NCI-H2081 (cell line): ENCODE results near the gene NOP16.

Experiments
- DNase-seq, 2 experiments: peaks; one replicate each; lab custom pipeline; 2025; lab: John Stamatoyannopoulos, UW

NOP16 gene, protein sequence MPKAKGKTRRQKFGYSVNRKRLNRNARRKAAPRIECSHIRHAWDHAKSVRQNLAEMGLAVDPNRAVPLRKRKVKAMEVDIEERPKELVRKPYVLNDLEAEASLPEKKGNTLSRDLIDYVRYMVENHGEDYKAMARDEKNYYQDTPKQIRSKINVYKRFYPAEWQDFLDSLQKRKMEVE

GRCh38 chr5:176388444-176389134 is at the start of gene NOP16, which contains the start of gene HIGD2A:
Gene NOP16 (minus strand): TSS chr5:176388598. CDS start chr5:176388539, 59 bp downstream.
Gene HIGD2A (plus strand): TSS chr5:176388751. CDS start chr5:176388820, 69 bp downstream.
- DNase-seq = peak; percentile 98 to 99

DNA sequence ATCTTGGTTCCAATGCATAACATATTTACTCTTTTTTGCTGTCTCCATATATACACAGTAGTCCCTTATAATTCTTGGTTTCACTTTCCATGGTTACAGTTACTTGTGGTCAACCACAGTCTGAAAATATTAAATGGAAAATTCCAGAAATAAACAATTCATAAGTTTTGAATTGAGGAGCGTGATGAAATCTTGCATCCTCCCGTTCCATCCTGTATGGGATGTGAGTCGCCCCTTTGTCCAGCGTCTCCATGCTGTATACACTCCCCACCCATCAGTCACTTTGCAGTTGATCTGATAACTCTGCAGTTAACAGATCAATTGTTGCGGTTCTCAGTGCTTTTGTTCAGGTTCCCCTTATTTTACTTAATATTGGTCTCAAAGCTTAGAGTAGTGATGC is 48.3 kb upstream of the NOP16 start:
- DNase-seq = no peak

DNA sequence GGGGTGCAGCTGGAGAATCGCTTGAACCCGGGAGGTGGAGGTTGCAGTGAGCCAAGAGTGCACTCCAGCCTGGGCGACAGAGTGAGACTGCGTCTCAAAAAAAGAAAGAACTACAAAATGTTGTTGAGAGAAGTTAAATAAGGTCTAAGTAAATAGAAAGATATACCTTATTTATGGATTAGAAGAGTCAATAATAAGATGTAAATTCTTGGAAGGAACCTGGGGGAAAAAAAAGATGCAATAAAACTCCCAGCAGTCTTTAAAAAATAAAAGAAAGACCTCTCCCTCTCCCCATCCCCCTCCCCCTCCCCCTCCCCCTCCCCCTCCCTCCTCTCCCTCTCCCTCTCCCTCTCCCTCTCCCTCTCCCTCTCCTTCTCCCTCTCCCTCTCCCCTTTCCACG is 44.3 kb upstream of the NOP16 start:
- DNase-seq = no peak

DNA sequence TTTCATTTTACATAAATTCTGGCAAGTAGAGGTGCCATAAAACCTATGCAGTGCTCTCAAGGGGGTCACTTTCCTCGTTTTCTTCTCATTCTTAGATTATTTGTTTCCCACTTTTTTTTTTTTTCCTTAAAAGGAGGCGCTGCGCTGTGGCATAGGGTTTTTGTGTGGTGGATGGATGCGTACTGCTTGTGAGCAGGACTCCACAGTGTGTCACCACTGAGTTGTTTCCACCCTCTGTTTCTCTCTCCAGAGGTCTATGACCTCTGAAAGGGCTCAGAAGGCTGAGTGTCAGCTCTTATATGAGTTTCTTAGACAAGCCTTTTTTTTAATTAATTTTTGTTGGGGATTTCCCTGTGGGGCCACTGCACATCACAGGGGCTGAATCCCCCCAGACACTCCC is 41.6 kb upstream of the NOP16 start:
- no peak for DNase-seq

DNA sequence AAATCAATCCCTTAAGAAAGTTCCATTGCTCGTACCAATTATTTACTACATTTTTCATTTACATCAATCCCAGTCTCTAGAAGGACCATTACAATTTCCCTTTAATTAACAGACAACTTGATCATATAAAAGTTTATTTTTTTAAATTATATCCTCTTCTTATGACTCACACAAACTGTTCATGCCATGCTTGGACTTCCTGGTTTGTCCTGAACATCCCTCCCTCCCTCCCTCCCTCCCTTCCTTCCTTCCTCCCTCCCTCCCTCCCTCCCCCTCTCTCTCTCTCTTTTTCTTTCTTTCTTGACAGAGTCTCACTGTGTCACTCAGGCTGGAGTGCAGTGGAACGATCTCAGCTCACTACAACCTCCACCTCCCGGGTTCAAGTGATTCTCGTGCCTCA is 39.6 kb upstream of the NOP16 start:
- DNase-seq = no peak

GRCh38 chr5:176426876-176427275 is 38.5 kb upstream of the NOP16 start:
- DNase-seq = no peak

- no peak for DNase-seq
Observed at GRCh38 chr5:176425791-176426190, 37.4 kb upstream of the NOP16 start.

DNA sequence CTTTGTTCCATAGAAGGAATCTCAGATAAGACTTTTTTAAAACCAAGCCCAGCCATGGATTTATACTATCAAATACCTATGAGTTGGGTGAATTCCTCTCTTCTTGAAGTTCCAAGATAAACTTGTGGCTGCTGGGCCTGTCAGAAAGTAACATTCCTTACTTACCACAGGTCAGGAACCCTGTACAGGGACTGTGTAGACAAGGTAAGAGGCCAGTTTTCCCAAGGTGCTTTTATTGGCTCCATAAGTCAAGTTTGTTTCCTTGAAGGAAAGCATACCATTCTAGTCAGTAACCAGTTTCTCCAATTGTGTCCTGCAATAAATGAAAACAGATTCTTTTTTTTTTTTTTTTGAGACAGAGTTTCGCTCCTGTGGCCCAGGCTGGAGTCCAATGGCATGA is 36.7 kb upstream of the NOP16 start:
- no peak for DNase-seq

- no peak for DNase-seq
Observed at GRCh38 chr5:176424181-176424580, 35.8 kb upstream of the NOP16 start.

- DNase-seq = no peak
Observed at GRCh38 chr5:176420972-176421544, 32.7 kb upstream of the NOP16 start.

- no peak for DNase-seq
Observed at GRCh38 chr5:176420086-176420485, 31.7 kb upstream of the NOP16 start.

DNA sequence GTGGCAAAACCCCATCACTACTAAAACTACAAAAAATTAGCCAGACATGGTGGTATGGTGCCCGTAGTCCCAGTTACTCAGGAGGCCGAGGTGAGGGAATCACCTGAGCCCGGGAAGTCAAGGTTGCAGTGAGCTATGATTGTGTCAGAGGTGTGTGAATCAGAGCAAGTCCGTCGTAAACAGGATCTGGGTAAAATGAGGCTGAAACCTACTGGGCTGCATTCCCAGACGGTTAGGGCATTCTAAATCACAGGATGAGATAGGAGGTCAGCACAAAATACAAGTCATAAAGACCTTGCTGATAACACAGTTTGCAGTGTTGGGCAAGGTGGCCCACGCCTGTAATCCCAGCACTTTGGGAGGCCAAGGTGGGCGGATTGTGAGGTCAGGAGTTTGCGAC is 29.9 kb upstream of the NOP16 start:
- no peak for DNase-seq

DNA sequence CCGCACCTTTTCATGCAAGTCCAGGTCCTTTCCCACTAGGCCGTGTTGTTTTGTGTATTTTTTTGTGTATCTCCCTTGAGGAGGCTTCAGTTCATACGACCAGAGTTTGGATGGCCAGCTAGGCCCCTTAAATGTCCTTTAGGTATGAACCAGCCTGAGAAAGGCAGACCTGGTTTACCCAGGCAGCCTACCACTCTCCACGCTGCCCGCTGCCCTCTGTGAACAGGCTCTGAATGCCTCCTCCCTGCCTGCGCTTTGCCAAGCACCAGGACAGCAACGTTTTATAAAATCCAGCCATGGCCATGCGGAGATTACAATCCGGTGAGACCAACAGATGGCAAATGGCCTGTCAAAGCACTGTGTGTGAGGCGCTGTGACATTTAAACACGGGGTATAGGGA is 28.6 kb upstream of the NOP16 start:
- no peak for DNase-seq

- DNase-seq = peak; percentile 90 to 91
Observed at GRCh38 chr5:176415952-176416924, 27.8 kb upstream of the NOP16 start, which contains the start of gene CLTB. Gene CLTB (minus strand): TSS chr5:176416539. CDS start chr5:176416363, 176 bp downstream.

- peak in 1 of 2 experiments; percentile 20 for DNase-seq
Observed at GRCh38 chr5:176415240-176415951, 27.0 kb upstream of the NOP16 start.

DNA sequence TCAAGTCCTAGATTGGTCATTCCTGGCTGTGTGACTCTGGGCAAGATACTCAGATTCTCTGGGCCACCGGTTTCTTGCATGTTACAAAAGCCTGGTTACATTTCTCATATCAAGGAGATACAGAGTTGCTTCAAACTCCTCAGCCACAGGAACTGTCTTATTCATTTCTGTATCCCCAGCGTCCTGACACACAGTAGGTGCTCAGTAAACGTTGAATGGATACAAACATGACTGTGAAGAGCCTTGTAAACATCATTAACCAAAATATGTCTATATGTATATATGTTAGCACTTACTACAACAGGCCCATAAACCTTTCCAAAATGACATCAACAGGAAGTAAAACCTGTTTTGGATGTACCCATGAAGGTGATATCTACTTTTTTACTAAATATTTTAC is 26.3 kb upstream of the NOP16 start:
- DNase-seq = no peak

DNA sequence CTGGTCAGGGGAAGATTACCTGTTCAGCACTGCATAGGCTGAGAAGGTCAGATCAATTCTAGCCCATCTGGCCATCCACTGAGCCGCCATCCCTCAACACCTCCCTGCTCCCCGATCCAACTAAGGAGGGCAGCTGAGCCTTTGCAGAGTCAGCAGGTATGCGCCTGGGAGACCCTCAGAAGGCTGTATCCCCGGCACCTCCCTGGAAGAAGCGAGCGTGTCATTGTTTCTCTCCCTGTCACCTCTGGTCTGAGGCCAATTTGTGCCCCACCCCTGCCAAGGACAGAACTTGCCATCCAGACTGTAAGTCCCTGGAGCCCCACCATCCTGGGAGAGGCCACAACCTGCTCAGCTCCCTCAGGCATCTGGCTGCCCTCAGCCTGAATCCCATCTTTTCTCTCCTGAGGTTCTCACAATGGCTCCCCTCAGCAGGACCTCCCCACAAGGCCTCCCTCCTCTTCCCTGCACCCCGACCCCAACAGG is 25.4 kb upstream of the NOP16 start:
- DNase-seq = no peak

DNA sequence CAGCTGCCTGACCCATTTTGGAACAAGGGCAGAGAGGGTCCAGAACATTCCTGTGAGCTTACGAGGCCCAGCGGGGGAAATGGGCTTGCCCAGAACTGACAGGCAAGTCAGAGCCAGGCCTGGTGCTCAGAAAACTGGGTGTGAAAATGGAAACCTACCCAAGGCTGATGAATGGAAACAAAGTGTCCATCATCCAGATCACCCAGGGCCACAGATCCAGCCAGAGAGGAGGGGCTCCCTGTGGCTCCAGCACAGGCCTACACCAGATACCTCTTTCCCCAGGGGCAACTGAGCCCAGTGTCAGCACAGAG is 24.8 kb upstream of the NOP16 start:
- no peak for DNase-seq

DNA sequence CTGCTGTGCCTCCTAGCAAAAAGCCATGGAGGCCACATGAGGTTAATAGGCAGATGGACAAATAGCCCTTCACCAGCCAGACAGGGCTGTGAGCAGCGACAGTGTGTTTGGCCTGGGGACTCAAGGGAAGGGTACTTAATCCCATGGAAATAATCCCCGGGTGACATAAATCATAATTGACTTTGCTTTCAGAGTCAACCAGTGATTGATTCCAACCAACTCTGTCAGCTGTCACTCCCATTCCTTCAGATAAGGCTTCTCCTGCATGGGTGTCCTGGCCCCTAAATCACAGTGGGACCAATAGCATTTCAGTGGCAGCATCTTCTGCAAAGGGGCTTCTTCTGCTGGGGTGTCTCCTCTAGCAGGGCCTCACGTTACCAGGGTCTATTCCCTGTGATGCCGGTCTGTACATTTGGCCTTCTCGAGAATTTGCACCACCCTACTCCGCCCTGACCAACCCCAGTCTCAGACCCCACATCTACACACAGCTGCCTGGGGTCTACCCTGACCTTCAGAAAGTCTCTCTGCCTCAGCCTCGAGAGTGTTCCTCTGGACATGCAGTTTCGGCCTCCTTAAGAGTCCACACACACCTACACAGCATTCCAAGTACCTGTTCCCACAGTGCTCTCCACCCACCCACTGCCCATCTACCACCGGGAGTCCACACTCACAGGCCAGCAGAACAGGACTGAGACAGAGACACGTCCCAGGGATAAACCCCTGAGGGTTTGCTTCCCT is 24.3 kb upstream of the NOP16 start:
- no peak for DNase-seq

- no peak for DNase-seq
Observed at GRCh38 chr5:176410486-176411180, 22.2 kb upstream of the NOP16 start.
